22Rv1 (cell line): ENCODE data around the gene CFDP1.

Experiments used
- CTCF ChIP-seq: fragments of 450-650 bp; IDR thresholded peaks from 2 replicates; pipeline ENCODE4 v1.5.1; 2017; ENCODE audit warnings: mild to moderate bottlenecking
- ZFX ChIP-seq: fragments of 450-650 bp; IDR thresholded peaks from 2 replicates; pipeline ENCODE4 v1.6.1; 2017; ENCODE audit warnings: antibody characterized with exemption, borderline replicate concordance

DNA sequence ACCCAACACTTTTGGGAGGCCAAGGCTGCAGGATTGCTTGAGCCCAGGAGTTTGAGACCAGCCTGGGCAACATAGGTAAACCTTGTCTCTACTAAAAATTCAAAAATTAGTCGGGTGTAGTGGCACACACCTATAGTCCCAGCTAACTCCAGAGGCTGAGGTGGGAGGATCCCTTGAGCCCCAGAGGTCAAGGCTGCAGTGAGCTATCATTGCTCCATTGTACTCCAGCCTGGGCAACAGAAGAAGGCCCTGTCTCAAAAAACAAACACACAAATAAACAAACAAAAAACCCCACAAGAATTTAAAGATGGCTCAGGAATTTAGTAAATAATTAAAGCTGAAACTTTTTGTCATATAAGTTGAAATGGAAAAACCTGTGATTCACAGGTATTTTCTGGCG, 33.5 kb upstream of the CFDP1 start:
- no peak for TF ChIP-seq CTCF
- TF ChIP-seq ZFX: no peak
